HepG2 (cell line): ENCODE measurements around the gene ATP5F1A. TPM values are rescaled to one million over a fixed set of nuclear protein-coding genes. Genes with fewer than 3 reads are reported as not detected.

Experiments
- ARID5B ChIP-seq: IDR thresholded peaks from 2 replicates; pipeline ENCODE4 v1.4.0; 2020; ENCODE audit warnings: mild to moderate bottlenecking, missing genetic modification reagents
- BRCA1 ChIP-seq: sonication (generic); formaldehyde crosslinking; IDR thresholded peaks from 2 replicates; pipeline ENCODE4 v1.4.0; 2020; ENCODE audit warnings: missing genetic modification reagents
- ERF ChIP-seq: IDR thresholded peaks from 2 replicates; pipeline ENCODE4 v1.6.1; 2018; ENCODE audit warnings: missing biosample characterization, missing genetic modification reagents
- NCOA5 ChIP-seq: sonication (generic); formaldehyde crosslinking; IDR thresholded peaks from 2 replicates; pipeline ENCODE4 v1.4.0; 2020; ENCODE audit warnings: missing genetic modification reagents
- SMYD3 ChIP-seq: sonication (generic); formaldehyde crosslinking; IDR thresholded peaks from 2 replicates; pipeline ENCODE4 v1.8.1; 2023; ENCODE audit warnings: mild to moderate bottlenecking, missing genetic modification reagents
- TEAD2 ChIP-seq: sonication (generic); formaldehyde crosslinking; IDR thresholded peaks from 2 replicates; pipeline ENCODE4 v1.9.0; 2021; ENCODE audit warnings: missing genetic modification reagents
- ZNF383 ChIP-seq: sonication (generic); formaldehyde crosslinking; IDR thresholded peaks from 2 replicates; pipeline ENCODE4 v1.4.0; 2020; ENCODE audit warnings: missing genetic modification reagents, mild to moderate bottlenecking, borderline replicate concordance
- ZNF652 ChIP-seq: IDR thresholded peaks from 2 replicates; pipeline ENCODE4 v1.6.1; 2016; ENCODE audit warnings: low read depth, borderline replicate concordance
- polyA plus RNA-seq, 8 experiments: library from polyadenylated mRNA; depleted of rRNA in 3 of 8; stranded (reverse) in 7 of 8; unstranded in 1 of 8; fragments of >200 nt; fragmentation: Illumina TruSeq in 4 of 8; extraction: Trizol in 4 of 8; gene quantifications; 2 replicates each; pipeline versions ENCODE4 v1.2.1 to v1.2.3, GENCODE V29; 2011 to 2016; ENCODE audit warnings: low read depth in 4 of 8, missing spikeins in 1 of 8, mixed read lengths in 1 of 8; ENCODE audit not compliant: insufficient read depth in 1 of 8
- total RNA-seq, 5 experiments: library from RNA; depleted of rRNA; stranded (reverse); fragments of >200 nt; fragmentation: Illumina TruSeq; extraction: Trizol; gene quantifications; 2 replicates each; pipeline ENCODE4 v1.2.3, GENCODE V29; 2016; ENCODE audit warnings: low read depth in 1 of 5
- TF ChIP-seq, protein P1 (sequence below): sonication (generic); formaldehyde crosslinking; IDR thresholded peaks from 2 replicates; pipeline ENCODE4 v1.4.0; 2020; ENCODE audit warnings: mild to moderate bottlenecking, missing genetic modification reagents
- TF ChIP-seq, protein P2 (sequence below): sonication (generic); formaldehyde crosslinking; IDR thresholded peaks from 2 replicates; pipeline ENCODE4 v1.8.0; 2022; ENCODE audit warnings: low read depth, missing genetic modification reagents
- TF ChIP-seq, protein P3 (sequence below): sonication (generic); formaldehyde crosslinking; IDR thresholded peaks from 2 replicates; pipeline ENCODE4 v1.4.0; 2020; ENCODE audit warnings: missing genetic modification reagents

ATP5F1A gene
- total and polyA plus RNA-seq, 2 of the 13 experiments (the other 11 are each of a cell fraction or from before 2014, with no cell fraction given): 459 to 922 TPM

GRCh38 chr18:46051731-46052461, 46.2 kb downstream of the ATP5F1A start (continued):
- TF ChIP-seq ZNF383 (CRISPR knock-in tag) (no peak), SMYD3 (no peak), ARID5B (CRISPR knock-in tag) (peak; percentile 96), NCOA5 (CRISPR knock-in tag) (no peak), ERF (CRISPR knock-in tag) (peak; percentile 47; the same call in 1 of the 2 replicates), BRCA1 (0 out of 2 replicates have a peak, but pooled peaks have one; percentile 64), ZNF652 (CRISPR knock-in tag) (no peak), TEAD2 (CRISPR knock-in tag) (no peak)
- TF ChIP-seq, protein P1, sequence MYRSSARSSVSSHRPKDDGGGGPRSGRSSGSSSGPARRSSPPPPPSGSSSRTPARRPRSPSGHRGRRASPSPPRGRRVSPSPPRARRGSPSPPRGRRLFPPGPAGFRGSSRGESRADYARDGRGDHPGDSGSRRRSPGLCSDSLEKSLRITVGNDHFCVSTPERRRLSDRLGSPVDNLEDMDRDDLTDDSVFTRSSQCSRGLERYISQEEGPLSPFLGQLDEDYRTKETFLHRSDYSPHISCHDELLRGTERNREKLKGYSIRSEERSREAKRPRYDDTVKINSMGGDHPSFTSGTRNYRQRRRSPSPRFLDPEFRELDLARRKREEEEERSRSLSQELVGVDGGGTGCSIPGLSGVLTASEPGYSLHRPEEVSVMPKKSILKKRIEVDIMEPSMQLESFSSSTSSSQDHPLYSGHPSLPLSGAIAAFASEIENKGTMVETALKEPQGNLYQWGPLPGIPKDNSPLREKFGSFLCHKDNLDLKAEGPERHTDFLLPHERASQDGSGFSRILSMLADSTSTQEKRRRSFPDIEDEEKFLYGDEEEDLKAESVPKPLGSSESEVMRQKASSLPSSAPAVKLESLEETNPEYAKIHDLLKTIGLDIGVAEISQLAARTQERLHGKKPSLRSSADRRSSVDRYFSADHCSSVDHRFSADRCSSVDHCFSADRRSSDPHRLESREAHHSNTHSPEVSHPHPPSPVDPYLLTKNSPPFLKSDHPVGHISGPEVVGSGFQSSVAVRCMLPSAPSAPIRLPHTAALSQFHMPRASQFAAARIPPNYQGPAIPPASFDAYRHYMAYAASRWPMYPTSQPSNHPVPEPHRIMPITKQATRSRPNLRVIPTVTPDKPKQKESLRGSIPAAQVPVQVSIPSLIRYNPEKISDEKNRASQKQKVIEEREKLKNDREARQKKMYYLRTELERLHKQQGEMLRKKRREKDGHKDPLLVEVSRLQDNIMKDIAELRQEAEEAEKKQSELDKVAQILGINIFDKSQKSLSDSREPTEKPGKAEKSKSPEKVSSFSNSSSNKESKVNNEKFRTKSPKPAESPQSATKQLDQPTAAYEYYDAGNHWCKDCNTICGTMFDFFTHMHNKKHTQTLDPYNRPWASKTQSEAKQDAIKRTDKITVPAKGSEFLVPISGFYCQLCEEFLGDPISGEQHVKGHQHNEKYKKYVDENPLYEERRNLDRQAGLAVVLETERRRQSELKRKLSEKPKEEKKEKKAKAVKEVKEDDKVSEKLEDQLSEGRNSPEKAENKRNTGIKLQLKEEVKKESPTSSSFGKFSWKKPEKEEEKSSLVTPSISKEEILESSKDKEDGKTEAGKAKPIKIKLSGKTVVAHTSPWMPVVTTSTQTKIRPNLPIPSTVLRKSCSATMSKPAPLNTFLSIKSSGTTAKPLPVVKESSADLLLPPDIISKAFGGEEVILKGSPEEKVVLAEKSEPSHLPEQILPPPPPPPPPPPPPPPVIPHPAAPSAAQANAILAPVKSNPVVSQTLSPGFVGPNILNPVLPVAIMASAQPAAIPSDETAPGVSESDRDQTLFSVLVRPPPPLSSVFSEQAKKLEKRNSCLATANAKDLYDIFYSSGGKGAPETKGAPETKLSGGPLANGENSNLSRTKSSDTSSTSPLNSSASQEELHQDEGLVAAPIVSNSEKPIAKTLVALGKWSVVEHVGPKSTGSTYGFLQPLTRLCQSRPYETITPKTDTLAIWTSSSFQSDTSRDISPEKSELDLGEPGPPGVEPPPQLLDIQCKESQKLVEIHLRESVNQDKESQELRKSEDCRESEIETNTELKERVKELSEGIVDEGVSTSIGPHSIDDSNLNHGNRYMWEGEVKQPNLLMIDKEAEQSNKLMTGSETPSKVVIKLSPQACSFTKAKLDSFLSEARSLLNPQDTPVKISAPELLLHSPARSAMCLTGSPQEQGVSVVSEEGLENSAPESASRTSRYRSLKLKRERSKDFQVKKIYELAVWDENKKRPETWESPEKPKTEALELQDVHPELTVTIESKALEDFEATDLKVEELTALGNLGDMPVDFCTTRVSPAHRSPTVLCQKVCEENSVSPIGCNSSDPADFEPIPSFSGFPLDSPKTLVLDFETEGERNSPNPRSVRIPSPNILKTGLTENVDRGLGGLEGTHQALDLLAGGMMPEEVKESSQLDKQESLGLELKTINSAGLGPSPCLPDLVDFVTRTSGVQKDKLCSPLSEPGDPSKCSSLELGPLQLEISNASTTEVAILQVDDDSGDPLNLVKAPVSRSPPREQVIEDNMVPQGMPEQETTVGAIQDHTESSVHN (CRISPR knock-in tag): no peak
- TF ChIP-seq, protein P2, sequence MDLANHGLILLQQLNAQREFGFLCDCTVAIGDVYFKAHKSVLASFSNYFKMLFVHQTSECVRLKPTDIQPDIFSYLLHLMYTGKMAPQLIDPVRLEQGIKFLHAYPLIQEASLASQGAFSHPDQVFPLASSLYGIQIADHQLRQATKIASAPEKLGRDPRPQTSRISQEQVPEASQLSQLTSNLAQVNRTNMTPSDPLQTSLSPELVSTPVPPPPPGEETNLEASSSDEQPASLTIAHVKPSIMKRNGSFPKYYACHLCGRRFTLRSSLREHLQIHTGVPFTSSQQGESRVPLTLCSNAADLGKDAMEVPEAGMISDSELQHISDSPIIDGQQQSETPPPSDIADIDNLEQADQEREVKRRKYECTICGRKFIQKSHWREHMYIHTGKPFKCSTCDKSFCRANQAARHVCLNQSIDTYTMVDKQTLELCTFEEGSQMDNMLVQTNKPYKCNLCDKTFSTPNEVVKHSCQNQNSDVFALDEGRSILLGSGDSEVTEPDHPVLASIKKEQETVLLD: no peak
- TF ChIP-seq, protein P3, sequence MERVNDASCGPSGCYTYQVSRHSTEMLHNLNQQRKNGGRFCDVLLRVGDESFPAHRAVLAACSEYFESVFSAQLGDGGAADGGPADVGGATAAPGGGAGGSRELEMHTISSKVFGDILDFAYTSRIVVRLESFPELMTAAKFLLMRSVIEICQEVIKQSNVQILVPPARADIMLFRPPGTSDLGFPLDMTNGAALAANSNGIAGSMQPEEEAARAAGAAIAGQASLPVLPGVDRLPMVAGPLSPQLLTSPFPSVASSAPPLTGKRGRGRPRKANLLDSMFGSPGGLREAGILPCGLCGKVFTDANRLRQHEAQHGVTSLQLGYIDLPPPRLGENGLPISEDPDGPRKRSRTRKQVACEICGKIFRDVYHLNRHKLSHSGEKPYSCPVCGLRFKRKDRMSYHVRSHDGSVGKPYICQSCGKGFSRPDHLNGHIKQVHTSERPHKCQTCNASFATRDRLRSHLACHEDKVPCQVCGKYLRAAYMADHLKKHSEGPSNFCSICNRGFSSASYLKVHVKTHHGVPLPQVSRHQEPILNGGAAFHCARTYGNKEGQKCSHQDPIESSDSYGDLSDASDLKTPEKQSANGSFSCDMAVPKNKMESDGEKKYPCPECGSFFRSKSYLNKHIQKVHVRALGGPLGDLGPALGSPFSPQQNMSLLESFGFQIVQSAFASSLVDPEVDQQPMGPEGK (CRISPR knock-in tag): no peak
